Measurements from ENCODE around the gene WDR73.

Gene WDR73

GRCh38 chr15:84608707-84609284 lies 45.3 kb downstream of the WDR73 start:
- no peak for DNase-seq

GRCh38 chr15:84606653-84607120 lies 47.4 kb downstream of the WDR73 start:
- no peak for DNase-seq

- DNase-seq: no peak
Observed at GRCh38 chr15:84605554-84605882, 48.6 kb downstream of the WDR73 start.

- no peak for DNase-seq
Observed at GRCh38 chr15:84604826-84605553, 49.1 kb downstream of the WDR73 start.

- no peak for DNase-seq
Observed at GRCh38 chr15:84603630-84604379, 50.3 kb downstream of the WDR73 start.

GRCh38 chr15:84601555-84601838 lies 52.6 kb downstream of the WDR73 start:
- DNase-seq: no peak

GRCh38 chr15:84600687-84601554 lies 53.2 kb downstream of the WDR73 start, which contains the start of gene ZSCAN2:
Gene ZSCAN2, plus strand, starts transcription at chr15:84601009. Its CDS starts 2,919 bp downstream, at chr15:84603928.
- DNase-seq: peak; percentile 71

- DNase-seq: peak; percentile 15
Observed at GRCh38 chr15:84600331-84600686, 53.8 kb downstream of the WDR73 start.

GRCh38 chr15:84599906-84600305 lies 54.2 kb downstream of the WDR73 start:
- no peak for DNase-seq

- no peak for DNase-seq
Observed at GRCh38 chr15:84598993-84599392, 55.1 kb downstream of the WDR73 start.

- DNase-seq: no peak
Observed at GRCh38 chr15:84598250-84598649, 55.8 kb downstream of the WDR73 start.

GRCh38 chr15:84597296-84597695 lies 56.8 kb downstream of the WDR73 start:
- DNase-seq: no peak

GRCh38 chr15:84595660-84596059 lies 58.4 kb downstream of the WDR73 start:
- DNase-seq: no peak

- no peak for DNase-seq
Observed at GRCh38 chr15:84594617-84595290, 59.3 kb downstream of the WDR73 start.

GRCh38 chr15:84591815-84592214 lies 62.3 kb downstream of the WDR73 start:
- DNase-seq: no peak

GRCh38 chr15:84590406-84590805 lies 63.7 kb downstream of the WDR73 start:
- DNase-seq: no peak

Data from NCI-H187 treated with DMSO at 0.1 percent for 48 hours (cell line).